Measurements from ENCODE around the gene MAD1L1.

MAD1L1 gene

GRCh38 chr7:2199528-2199927 is 33.2 kb downstream of the MAD1L1 start:
- no peak for DNase-seq

- DNase-seq: no peak
These were observed 34.0 kb downstream of the MAD1L1 start for GRCh38 chr7:2198760-2199159.

GRCh38 chr7:2198206-2198605 is 34.5 kb downstream of the MAD1L1 start:
- no peak for DNase-seq

- no peak for DNase-seq
These were observed 35.1 kb downstream of the MAD1L1 start for GRCh38 chr7:2197436-2198155.

GRCh38 chr7:2196381-2197378 is 36.1 kb downstream of the MAD1L1 start:
- no peak for DNase-seq

- DNase-seq: no peak
These were observed 37.1 kb downstream of the MAD1L1 start for GRCh38 chr7:2195400-2196246.

GRCh38 chr7:2193575-2194305 is 39.0 kb downstream of the MAD1L1 start:
- no peak for DNase-seq

GRCh38 chr7:2192831-2193534 is 39.8 kb downstream of the MAD1L1 start:
- DNase-seq: no peak

- no peak for DNase-seq
These were observed 41.7 kb downstream of the MAD1L1 start for GRCh38 chr7:2191016-2191415.

GRCh38 chr7:2190531-2190930 is 42.2 kb downstream of the MAD1L1 start:
- no peak for DNase-seq

- no peak for DNase-seq
These were observed 46.6 kb downstream of the MAD1L1 start for GRCh38 chr7:2186166-2186565.

- DNase-seq: no peak
These were observed 47.0 kb downstream of the MAD1L1 start for GRCh38 chr7:2185715-2186114.

GRCh38 chr7:2182461-2182860 is 50.3 kb downstream of the MAD1L1 start:
- peak; percentile 32 for DNase-seq

- DNase-seq: no peak
These were observed 51.5 kb downstream of the MAD1L1 start for GRCh38 chr7:2181077-2181854.

GRCh38 chr7:2180081-2180480 is 52.7 kb downstream of the MAD1L1 start:
- no peak for DNase-seq

GRCh38 chr7:2175514-2175913 is 57.2 kb downstream of the MAD1L1 start:
- no peak for DNase-seq

- no peak for DNase-seq
These were observed 57.7 kb downstream of the MAD1L1 start for GRCh38 chr7:2175091-2175490.

- no peak for DNase-seq
These were observed 59.4 kb downstream of the MAD1L1 start for GRCh38 chr7:2173189-2173827.

GRCh38 chr7:2172311-2173188 is 60.2 kb downstream of the MAD1L1 start:
- no peak for DNase-seq
